HepG2 (cell line): ENCODE data around the gene APOL4. TPM values are rescaled to one million over a fixed set of nuclear protein-coding genes. Genes with fewer than 3 reads are reported as not detected.
A peak's percentile ranks its signal among the peaks of the same experiment; 100 is the strongest.

Experiments used
- ATRX ChIP-seq: sonication (generic); formaldehyde crosslinking; IDR thresholded peaks from 2 replicates; pipeline ENCODE4 v1.4.0; 2020; ENCODE audit warnings: missing genetic modification reagents, borderline replicate concordance
- ERF ChIP-seq: IDR thresholded peaks from 2 replicates; pipeline ENCODE4 v1.6.1; 2018; ENCODE audit warnings: missing biosample characterization, missing genetic modification reagents
- FOXO1 ChIP-seq: sonication (generic); formaldehyde crosslinking; IDR thresholded peaks from 2 replicates; pipeline ENCODE4 v1.4.0; 2020; ENCODE audit warnings: missing genetic modification reagents
- GATAD2A ChIP-seq: IDR thresholded peaks from 2 replicates; pipeline ENCODE4 v1.6.1; 2016
- MAFG ChIP-seq: sonication (generic); formaldehyde crosslinking; IDR thresholded peaks from 2 replicates; pipeline ENCODE4 v1.5.1; 2020; ENCODE audit warnings: mild to moderate bottlenecking, missing genetic modification reagents
- MIER3 ChIP-seq: IDR thresholded peaks from 2 replicates; pipeline ENCODE4 v1.6.1; 2016; ENCODE audit warnings: missing compliant biosample characterization, borderline replicate concordance
- REL ChIP-seq: sonication (generic); formaldehyde crosslinking; conservative IDR thresholded peaks from 2 replicates; pipeline ENCODE4 v1.8.0; 2022; ENCODE audit warnings: mild to moderate bottlenecking, missing genetic modification reagents, moderate library complexity
- SMAD1 ChIP-seq: sonication (generic); formaldehyde crosslinking; IDR thresholded peaks from 2 replicates; pipeline ENCODE4 v1.4.0; 2020; ENCODE audit warnings: missing genetic modification reagents, low read depth, mild to moderate bottlenecking, borderline replicate concordance
- SP5 ChIP-seq: IDR thresholded peaks from 2 replicates; pipeline ENCODE4 v1.6.1; 2016; ENCODE audit warnings: low read depth, borderline replicate concordance
- TARDBP ChIP-seq: sonication (generic); formaldehyde crosslinking; IDR thresholded peaks from 2 replicates; pipeline ENCODE4 v1.8.0; 2022; ENCODE audit warnings: mild to moderate bottlenecking, missing genetic modification reagents
- ZNF766 ChIP-seq: sonication (generic); formaldehyde crosslinking; IDR thresholded peaks from 2 replicates; pipeline ENCODE4 v1.5.0; 2020; ENCODE audit warnings: missing genetic modification reagents, borderline replicate concordance
- polyA plus RNA-seq, 8 experiments: library from polyadenylated mRNA; depleted of rRNA in 3 of 8; stranded (reverse) in 7 of 8; unstranded in 1 of 8; fragments of >200 nt; fragmentation: Illumina TruSeq in 4 of 8; extraction: Trizol in 4 of 8; gene quantifications; 2 replicates each; pipeline versions ENCODE4 v1.2.1 to v1.2.3, GENCODE V29; 2011 to 2016; ENCODE audit warnings: low read depth in 4 of 8, missing spikeins in 1 of 8, mixed read lengths in 1 of 8; ENCODE audit not compliant: insufficient read depth in 1 of 8
- total RNA-seq, 5 experiments: library from RNA; depleted of rRNA; stranded (reverse); fragments of >200 nt; fragmentation: Illumina TruSeq; extraction: Trizol; gene quantifications; 2 replicates each; pipeline ENCODE4 v1.2.3, GENCODE V29; 2016; ENCODE audit warnings: low read depth in 1 of 5
- TF ChIP-seq, protein P1 (sequence below): sonication (generic); formaldehyde crosslinking; IDR thresholded peaks from 2 replicates; pipeline ENCODE4 v1.8.0; 2022; ENCODE audit warnings: missing genetic modification reagents, mild to moderate bottlenecking, moderate library complexity, borderline replicate concordance
- TF ChIP-seq, protein P2 (sequence below): sonication (generic); formaldehyde crosslinking; IDR thresholded peaks from 2 replicates; pipeline ENCODE4 v1.8.1; 2023; ENCODE audit warnings: missing genetic modification reagents, mild to moderate bottlenecking, borderline replicate concordance
- TF ChIP-seq, protein P3 (sequence below): sonication (generic); formaldehyde crosslinking; IDR thresholded peaks from 2 replicates; pipeline ENCODE4 v1.5.1; 2020; ENCODE audit warnings: mild to moderate bottlenecking, missing genetic modification reagents, moderate library complexity
- TF ChIP-seq, protein P4 (sequence below): sonication (generic); formaldehyde crosslinking; IDR thresholded peaks from 2 replicates; pipeline ENCODE4 v1.9.0; 2021; ENCODE audit warnings: missing genetic modification reagents, mild to moderate bottlenecking, borderline replicate concordance
- TF ChIP-seq, protein P5 (sequence below): sonication (generic); formaldehyde crosslinking; IDR thresholded peaks from 2 replicates; pipeline ENCODE4 v1.4.0; 2020; ENCODE audit warnings: missing genetic modification reagents, borderline replicate concordance

APOL4 gene
- total and polyA plus RNA-seq, 2 of the 13 experiments (the other 11 are each of a cell fraction or from before 2014, with no cell fraction given), result 0.77 to 2.8 TPM

DNA sequence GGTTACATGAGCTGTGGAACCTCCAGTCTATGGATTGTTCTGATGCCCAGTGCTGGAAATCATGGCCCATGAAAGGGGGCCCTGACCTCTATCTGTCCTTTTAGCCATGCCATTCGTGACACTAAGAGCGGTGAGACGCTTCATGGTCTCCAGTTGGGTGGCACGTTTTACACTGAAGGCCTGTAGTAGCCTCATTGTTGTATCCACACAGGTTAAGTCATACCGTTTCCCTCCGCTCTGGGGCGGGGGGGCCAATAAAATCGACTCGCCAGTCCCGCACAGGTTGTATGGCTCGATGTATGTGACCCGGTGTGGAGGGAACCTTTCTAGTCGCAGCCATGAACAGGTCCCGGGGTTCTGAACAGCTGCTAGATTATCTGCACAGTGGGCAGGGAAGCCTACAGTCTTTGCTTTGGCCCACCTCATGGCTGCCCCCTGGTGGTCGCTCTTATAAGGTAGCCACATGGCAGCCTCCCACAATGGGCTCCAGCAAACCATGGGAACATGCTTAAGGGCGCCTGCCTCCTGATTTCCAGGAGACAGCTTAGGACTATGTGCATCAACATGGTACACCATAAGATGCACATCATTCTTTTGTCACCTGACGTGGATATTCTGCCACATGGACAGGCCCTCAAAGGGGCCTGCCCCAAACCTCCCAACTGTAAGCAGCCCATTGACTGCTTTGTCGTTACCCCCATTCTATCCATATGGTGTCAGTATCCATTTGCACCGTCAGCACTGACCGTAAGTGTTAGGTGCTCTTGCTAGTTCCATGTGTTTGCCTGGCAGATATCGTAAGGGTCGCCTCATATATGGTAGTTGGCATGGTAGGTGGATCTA is 21.4 kb downstream of the APOL4 start (continued):
- TF ChIP-seq, protein P1, sequence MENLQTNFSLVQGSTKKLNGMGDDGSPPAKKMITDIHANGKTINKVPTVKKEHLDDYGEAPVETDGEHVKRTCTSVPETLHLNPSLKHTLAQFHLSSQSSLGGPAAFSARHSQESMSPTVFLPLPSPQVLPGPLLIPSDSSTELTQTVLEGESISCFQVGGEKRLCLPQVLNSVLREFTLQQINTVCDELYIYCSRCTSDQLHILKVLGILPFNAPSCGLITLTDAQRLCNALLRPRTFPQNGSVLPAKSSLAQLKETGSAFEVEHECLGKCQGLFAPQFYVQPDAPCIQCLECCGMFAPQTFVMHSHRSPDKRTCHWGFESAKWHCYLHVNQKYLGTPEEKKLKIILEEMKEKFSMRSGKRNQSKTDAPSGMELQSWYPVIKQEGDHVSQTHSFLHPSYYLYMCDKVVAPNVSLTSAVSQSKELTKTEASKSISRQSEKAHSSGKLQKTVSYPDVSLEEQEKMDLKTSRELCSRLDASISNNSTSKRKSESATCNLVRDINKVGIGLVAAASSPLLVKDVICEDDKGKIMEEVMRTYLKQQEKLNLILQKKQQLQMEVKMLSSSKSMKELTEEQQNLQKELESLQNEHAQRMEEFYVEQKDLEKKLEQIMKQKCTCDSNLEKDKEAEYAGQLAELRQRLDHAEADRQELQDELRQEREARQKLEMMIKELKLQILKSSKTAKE (CRISPR knock-in tag), result no peak
- TF ChIP-seq FOXO1 (CRISPR knock-in tag) (0 out of 2 replicates have a peak, but pooled peaks have one; percentile 11), MIER3 (CRISPR knock-in tag) (no peak), ZNF766 (CRISPR knock-in tag) (no peak), GATAD2A (0 out of 2 replicates have a peak, but pooled peaks have one; percentile 37), REL (CRISPR knock-in tag) (no peak), SMAD1 (no peak), TARDBP (CRISPR knock-in tag) (no peak), ATRX (CRISPR knock-in tag) (no peak), SP5 (CRISPR knock-in tag) (no peak), ERF (CRISPR knock-in tag) (peak; percentile 56; the same call in 1 of the 2 replicates), MAFG (no peak)
- TF ChIP-seq, protein P2, sequence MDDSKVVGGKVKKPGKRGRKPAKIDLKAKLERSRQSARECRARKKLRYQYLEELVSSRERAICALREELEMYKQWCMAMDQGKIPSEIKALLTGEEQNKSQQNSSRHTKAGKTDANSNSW (CRISPR knock-in tag), result no peak
- TF ChIP-seq, protein P3, sequence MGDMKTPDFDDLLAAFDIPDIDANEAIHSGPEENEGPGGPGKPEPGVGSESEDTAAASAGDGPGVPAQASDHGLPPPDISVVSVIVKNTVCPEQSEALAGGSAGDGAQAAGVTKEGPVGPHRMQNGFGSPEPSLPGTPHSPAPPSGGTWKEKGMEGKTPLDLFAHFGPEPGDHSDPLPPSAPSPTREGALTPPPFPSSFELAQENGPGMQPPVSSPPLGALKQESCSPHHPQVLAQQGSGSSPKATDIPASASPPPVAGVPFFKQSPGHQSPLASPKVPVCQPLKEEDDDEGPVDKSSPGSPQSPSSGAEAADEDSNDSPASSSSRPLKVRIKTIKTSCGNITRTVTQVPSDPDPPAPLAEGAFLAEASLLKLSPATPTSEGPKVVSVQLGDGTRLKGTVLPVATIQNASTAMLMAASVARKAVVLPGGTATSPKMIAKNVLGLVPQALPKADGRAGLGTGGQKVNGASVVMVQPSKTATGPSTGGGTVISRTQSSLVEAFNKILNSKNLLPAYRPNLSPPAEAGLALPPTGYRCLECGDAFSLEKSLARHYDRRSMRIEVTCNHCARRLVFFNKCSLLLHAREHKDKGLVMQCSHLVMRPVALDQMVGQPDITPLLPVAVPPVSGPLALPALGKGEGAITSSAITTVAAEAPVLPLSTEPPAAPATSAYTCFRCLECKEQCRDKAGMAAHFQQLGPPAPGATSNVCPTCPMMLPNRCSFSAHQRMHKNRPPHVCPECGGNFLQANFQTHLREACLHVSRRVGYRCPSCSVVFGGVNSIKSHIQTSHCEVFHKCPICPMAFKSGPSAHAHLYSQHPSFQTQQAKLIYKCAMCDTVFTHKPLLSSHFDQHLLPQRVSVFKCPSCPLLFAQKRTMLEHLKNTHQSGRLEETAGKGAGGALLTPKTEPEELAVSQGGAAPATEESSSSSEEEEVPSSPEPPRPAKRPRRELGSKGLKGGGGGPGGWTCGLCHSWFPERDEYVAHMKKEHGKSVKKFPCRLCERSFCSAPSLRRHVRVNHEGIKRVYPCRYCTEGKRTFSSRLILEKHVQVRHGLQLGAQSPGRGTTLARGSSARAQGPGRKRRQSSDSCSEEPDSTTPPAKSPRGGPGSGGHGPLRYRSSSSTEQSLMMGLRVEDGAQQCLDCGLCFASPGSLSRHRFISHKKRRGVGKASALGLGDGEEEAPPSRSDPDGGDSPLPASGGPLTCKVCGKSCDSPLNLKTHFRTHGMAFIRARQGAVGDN (CRISPR knock-in tag), result peak; percentile 28; the same call in 1 of the 2 replicates
- TF ChIP-seq, protein P4, sequence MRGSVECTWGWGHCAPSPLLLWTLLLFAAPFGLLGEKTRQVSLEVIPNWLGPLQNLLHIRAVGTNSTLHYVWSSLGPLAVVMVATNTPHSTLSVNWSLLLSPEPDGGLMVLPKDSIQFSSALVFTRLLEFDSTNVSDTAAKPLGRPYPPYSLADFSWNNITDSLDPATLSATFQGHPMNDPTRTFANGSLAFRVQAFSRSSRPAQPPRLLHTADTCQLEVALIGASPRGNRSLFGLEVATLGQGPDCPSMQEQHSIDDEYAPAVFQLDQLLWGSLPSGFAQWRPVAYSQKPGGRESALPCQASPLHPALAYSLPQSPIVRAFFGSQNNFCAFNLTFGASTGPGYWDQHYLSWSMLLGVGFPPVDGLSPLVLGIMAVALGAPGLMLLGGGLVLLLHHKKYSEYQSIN, result no peak
- TF ChIP-seq, protein P5, sequence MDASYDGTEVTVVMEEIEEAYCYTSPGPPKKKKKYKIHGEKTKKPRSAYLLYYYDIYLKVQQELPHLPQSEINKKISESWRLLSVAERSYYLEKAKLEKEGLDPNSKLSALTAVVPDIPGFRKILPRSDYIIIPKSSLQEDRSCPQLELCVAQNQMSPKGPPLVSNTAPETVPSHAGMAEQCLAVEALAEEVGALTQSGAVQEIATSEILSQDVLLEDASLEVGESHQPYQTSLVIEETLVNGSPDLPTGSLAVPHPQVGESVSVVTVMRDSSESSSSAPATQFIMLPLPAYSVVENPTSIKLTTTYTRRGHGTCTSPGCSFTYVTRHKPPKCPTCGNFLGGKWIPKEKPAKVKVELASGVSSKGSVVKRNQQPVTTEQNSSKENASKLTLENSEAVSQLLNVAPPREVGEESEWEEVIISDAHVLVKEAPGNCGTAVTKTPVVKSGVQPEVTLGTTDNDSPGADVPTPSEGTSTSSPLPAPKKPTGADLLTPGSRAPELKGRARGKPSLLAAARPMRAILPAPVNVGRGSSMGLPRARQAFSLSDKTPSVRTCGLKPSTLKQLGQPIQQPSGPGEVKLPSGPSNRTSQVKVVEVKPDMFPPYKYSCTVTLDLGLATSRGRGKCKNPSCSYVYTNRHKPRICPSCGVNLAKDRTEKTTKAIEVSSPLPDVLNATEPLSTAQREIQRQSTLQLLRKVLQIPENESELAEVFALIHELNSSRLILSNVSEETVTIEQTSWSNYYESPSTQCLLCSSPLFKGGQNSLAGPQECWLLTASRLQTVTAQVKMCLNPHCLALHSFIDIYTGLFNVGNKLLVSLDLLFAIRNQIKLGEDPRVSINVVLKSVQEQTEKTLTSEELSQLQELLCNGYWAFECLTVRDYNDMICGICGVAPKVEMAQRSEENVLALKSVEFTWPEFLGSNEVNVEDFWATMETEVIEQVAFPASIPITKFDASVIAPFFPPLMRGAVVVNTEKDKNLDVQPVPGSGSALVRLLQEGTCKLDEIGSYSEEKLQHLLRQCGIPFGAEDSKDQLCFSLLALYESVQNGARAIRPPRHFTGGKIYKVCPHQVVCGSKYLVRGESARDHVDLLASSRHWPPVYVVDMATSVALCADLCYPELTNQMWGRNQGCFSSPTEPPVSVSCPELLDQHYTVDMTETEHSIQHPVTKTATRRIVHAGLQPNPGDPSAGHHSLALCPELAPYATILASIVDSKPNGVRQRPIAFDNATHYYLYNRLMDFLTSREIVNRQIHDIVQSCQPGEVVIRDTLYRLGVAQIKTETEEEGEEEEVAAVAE, result no peak
